GM10248 (cell line): ENCODE measurements around the gene APBA1.

Source experiments
- CTCF ChIA-PET: fragments of 300-600 bp; sonication (Branson Sonifier 250); formaldehyde crosslinking; extraction: SDS; loops from one replicate; lab custom pipeline; 2021; ENCODE audit warnings: antibody characterized with exemption; lab: Yijun Ruan, JAX
- POLR2A ChIA-PET: fragments of 350-650 bp; sonication (Branson Sonifier 250); formaldehyde crosslinking; extraction: SDS; loops from one replicate; lab custom pipeline; 2020; ENCODE audit warnings: antibody characterized with exemption; lab: Yijun Ruan, JAX
- DNase-seq: peaks from one replicate; pipeline ENCODE4 v3.0.0; 2012; ENCODE audit errors: extremely low spot score
- TF ChIP-seq, protein P1 (sequence below): IDR thresholded peaks from 2 replicates; pipeline ENCODE4 v1.5.1; 2012; ENCODE audit warnings: mild to moderate bottlenecking, low read depth; ENCODE audit errors: extremely low read depth, missing control alignments, control extremely low read depth

Gene APBA1

GRCh38 chr9:69555802-69556201 is 116.4 kb downstream of the APBA1 start:
- no peak for DNase-seq
- ChIA-PET POLR2A (no interaction called here), CTCF (no interaction called here)
- TF ChIP-seq, protein P1, sequence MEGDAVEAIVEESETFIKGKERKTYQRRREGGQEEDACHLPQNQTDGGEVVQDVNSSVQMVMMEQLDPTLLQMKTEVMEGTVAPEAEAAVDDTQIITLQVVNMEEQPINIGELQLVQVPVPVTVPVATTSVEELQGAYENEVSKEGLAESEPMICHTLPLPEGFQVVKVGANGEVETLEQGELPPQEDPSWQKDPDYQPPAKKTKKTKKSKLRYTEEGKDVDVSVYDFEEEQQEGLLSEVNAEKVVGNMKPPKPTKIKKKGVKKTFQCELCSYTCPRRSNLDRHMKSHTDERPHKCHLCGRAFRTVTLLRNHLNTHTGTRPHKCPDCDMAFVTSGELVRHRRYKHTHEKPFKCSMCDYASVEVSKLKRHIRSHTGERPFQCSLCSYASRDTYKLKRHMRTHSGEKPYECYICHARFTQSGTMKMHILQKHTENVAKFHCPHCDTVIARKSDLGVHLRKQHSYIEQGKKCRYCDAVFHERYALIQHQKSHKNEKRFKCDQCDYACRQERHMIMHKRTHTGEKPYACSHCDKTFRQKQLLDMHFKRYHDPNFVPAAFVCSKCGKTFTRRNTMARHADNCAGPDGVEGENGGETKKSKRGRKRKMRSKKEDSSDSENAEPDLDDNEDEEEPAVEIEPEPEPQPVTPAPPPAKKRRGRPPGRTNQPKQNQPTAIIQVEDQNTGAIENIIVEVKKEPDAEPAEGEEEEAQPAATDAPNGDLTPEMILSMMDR = no peak

GRCh38 chr9:69554945-69555344 is 117.2 kb downstream of the APBA1 start:
- ChIA-PET CTCF (no interaction called here), POLR2A (no interaction called here)
- TF ChIP-seq, protein P1 = no peak
- no peak for DNase-seq

DNA sequence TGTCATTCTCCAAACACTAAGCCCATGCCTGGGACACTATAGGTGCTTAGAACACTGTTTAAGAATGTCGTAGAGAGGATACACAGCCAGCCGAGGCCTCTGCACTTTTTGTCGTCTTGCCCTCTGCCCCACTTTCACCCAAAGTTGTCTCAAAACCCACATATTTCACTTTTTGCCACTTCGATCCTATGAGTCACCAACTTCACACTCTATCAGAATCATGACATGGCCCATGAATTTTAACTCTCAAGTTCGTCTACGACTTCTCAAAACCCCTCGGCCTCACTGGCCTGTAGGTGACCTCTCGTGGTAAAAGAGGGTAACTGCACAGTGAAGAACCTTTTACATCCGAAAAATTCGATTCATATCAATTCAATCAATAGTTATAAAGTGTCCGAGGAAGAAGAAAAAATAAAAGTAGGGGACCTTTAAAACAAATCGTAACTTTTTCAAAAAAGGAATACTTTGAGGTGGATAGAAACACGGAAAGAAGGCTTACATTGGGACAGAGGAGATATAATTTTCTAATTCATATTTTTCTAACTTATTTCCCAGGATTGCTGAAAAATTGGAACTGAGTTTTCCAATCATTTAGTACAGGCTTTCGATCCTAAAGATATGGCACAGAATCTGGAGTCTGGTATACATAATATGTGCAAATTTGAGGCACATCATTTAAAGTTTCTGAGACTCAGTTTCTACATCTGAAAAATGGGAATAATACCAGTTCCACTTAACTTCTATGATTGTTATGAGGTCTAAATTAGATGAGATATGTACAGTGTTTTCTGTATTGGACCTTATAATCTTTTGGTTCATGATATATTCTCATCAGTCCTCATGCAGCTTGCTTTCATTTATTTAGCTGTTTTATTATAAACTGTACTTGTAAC is 122.6 kb downstream of the APBA1 start:
- DNase-seq = peak; percentile 45
- CTCF ChIA-PET = interaction anchor here (0.9 to 7.6 kb wide), 3 partner anchors 17 to 496 kb away, joined by 3 to 130 read pairs (median 3); no protein-coding TSS in a partner anchor
- TF ChIP-seq, protein P1 = peak; percentile 67
- POLR2A ChIA-PET = no interaction called here

DNA sequence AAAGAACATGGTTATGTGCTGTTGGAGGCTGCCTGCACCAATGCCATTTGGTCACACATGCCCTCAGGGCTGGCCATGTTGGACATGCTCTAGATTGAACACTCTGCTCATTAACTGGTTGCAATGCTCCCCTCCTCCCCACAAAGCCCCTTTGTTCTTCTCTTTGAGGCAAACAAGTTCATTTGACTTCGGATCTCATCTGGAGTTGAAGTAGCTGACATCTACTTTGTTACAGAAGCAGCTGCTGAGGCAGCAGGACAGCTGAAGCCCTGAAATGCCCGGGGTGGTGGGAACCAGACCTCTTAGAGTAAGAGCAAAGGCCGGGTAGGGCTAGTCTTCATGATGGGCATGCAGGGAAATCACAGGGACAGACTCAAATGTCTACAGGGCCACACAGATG is 123.5 kb downstream of the APBA1 start:
- POLR2A ChIA-PET = no interaction called here
- no peak for DNase-seq
- TF ChIP-seq, protein P1 = no peak
- CTCF ChIA-PET = interaction anchor here (0.9 to 7.6 kb wide), 4 partner anchors 16 to 513 kb away, joined by 3 to 130 read pairs (median 3); partner anchors contain the start of gene FXN

GRCh38 chr9:69546265-69546664 is 125.9 kb downstream of the APBA1 start:
- TF ChIP-seq, protein P1 = no peak
- DNase-seq = no peak
- ChIA-PET POLR2A (no interaction called here), CTCF (interaction anchor here (1.5 to 7.6 kb wide), 2 partner anchors 14 to 124 kb away, joined by 4 to 130 read pairs; no protein-coding TSS in a partner anchor)

DNA sequence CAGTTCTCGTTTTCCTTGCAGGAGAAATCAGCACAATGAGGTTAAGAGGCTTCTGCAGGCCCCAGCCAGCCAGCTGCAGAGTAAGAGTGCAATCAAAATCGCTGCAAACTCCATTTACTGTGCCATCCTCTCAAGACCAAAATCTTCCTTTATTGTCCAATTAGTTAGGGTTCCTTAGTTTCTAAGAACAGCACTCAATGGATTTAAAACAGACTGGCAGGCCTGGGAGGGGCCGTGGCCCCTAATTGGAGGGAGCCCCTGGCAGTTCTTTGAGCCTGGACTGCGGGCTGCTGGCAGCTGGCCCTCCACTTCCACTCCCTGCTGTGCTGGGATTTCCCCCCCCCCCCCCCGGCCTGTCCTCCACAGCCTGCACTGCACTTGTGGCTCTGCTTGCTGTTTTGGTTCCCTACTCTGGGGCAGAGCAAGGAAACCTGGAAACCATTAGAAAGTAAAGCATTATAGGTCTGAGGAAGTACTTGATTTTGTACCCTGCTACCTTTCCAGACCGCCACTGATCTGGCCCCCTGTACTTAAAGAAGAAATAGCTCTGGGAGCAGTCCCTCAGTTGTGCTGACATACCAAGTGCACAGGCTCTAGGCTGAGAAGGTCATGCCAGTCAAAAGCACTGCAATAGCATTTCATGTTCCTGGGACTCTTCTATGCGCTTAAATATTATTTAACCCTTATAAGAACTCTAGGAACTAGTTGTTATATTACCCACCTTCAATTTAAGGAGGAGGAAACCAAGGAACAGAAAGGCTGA is 129.0 kb downstream of the APBA1 start:
- POLR2A ChIA-PET = no interaction called here
- DNase-seq = no peak
- TF ChIP-seq, protein P1 = no peak
- CTCF ChIA-PET = no interaction called here
